Measurements from ENCODE around the gene SLC39A11. TPM values are rescaled to one million over a fixed set of nuclear protein-coding genes. Genes with fewer than 3 reads are reported as not detected.
"Not testable (repeated sequence)": the region's sequence is repeated elsewhere in the genome, so short reads cannot be mapped to it uniquely, and the experiment has no call there.

The SLC39A11 gene
- total and polyA plus RNA-seq, 8 donors: 5.2 to 62.0 (median 12.9) TPM

- intact Hi-C loops (cut with DNase I; ENCODE audit: low total_unique reads): no loop called here
These were observed 191.9 kb downstream of the SLC39A11 start for GRCh38 chr17:72900654-72900971.

GRCh38 chr17:72898725-72899124 is 193.8 kb downstream of the SLC39A11 start:
- Histone ChIP-seq H3K27ac (no peak overlapping the region), H3K36me3 (peaks cover 0 to 12% (median 7%) of the 10 kb centered on the region in 4 donors), H3K4me3 (no peak overlapping the region), H3K9me3 (no peaks in the 10 kb centered on the region), H3K27me3 (no peaks in the 10 kb centered on the region), H3K4me1 (no peaks in the 10 kb centered on the region)
- TF ChIP-seq POLR2A (IDR thresholded peaks at IDR 0.05): no peak
- no peak for TF ChIP-seq CTCF (IDR thresholded peaks at IDR 0.05)
- TF ChIP-seq EP300 (IDR thresholded peaks at IDR 0.05): no peak
- no peak for TF ChIP-seq POLR2AphosphoS5 (IDR thresholded peaks at IDR 0.05)
- intact Hi-C loops (cut with DNase I; ENCODE audit: low total_unique reads): no loop called here
- 78 to 82% (median 82%) methylated on average over 9 of the region's 9 CpGs for WGBS, 5 donors
- DNase-seq: no peak

More at GRCh38 chr17:72900654-72900971, 191.9 kb downstream of the SLC39A11 start:
- Histone ChIP-seq H3K36me3 (peaks cover 0 to 12% (median 7%) of the 10 kb centered on the region in 4 donors), H3K27ac (no peak overlapping the region), H3K9me3 (no peaks in the 10 kb centered on the region), H3K4me1 (no peaks in the 10 kb centered on the region), H3K27me3 (no peaks in the 10 kb centered on the region), H3K4me3 (no peak overlapping the region)
- WGBS, 5 donors: 65 to 77% (median 73%) methylated on average over 6 of the region's 6 CpGs
- TF ChIP-seq EP300 (IDR thresholded peaks at IDR 0.05) (no peak), POLR2AphosphoS5 (IDR thresholded peaks at IDR 0.05) (no peak), CTCF (IDR thresholded peaks at IDR 0.05) (no peak), POLR2A (IDR thresholded peaks at IDR 0.05) (no peak)
- DNase-seq: peak in 1 of 2 donors; percentile 14

GRCh38 chr17:72896288-72896687 is 196.2 kb downstream of the SLC39A11 start:
- peaks cover 0 to 12% (median 7%) of the 10 kb centered on the region in 4 donors for H3K36me3 ChIP-seq
- WGBS, 5 donors: 75 to 94% (median 85%) methylated on average over 7 of the region's 7 CpGs
- intact Hi-C loops (cut with DNase I; ENCODE audit: low total_unique reads); DNase-seq; H3K27ac ChIP-seq; H3K9me3 ChIP-seq; H3K27me3 ChIP-seq; H3K4me1 ChIP-seq; H3K4me3 ChIP-seq: not testable (repeated sequence)

GRCh38 chr17:72891627-72892026 is 200.9 kb downstream of the SLC39A11 start:
- Histone ChIP-seq H3K4me1 (no peaks in the 10 kb centered on the region), H3K27ac (no peak overlapping the region), H3K36me3 (peaks cover 0 to 13% (median 4%) of the 10 kb centered on the region in 4 donors), H3K27me3 (no peaks in the 10 kb centered on the region), H3K4me3 (no peak overlapping the region), H3K9me3 (no peaks in the 10 kb centered on the region)
- DNase-seq: no peak
- 96 to 99% (median 96%) methylated on average over 2 of the region's 2 CpGs for WGBS, 5 donors
- intact Hi-C loops (cut with DNase I; ENCODE audit: low total_unique reads): no loop called here
- TF ChIP-seq EP300 (IDR thresholded peaks at IDR 0.05): no peak
- TF ChIP-seq CTCF (IDR thresholded peaks at IDR 0.05): no peak
- TF ChIP-seq POLR2A (IDR thresholded peaks at IDR 0.05): no peak
- TF ChIP-seq POLR2AphosphoS5 (IDR thresholded peaks at IDR 0.05): no peak

- TF ChIP-seq EP300 (IDR thresholded peaks at IDR 0.05) (no peak), POLR2AphosphoS5 (IDR thresholded peaks at IDR 0.05) (no peak), POLR2A (IDR thresholded peaks at IDR 0.05) (no peak), CTCF (IDR thresholded peaks at IDR 0.05) (no peak)
- no peak for DNase-seq
- intact Hi-C loops (cut with DNase I; ENCODE audit: low total_unique reads): no loop called here
- H3K27me3 ChIP-seq: no peaks in the 10 kb centered on the region
- no peaks in the 10 kb centered on the region for H3K4me1 ChIP-seq
- no peaks in the 10 kb centered on the region for H3K9me3 ChIP-seq
- peaks cover 0 to 13% (median 6%) of the 10 kb centered on the region in 4 donors for H3K36me3 ChIP-seq
- H3K4me3 ChIP-seq: no peak overlapping the region
- WGBS, 5 donors: 82 to 97% (median 94%) methylated on average over 2 of the region's 2 CpGs
- no peak overlapping the region for H3K27ac ChIP-seq
These were observed 201.8 kb downstream of the SLC39A11 start for GRCh38 chr17:72890711-72891110.
